ENCODE results near the gene PAQR5.
"Not testable (repeated sequence)": the region's sequence is repeated elsewhere in the genome, so short reads cannot be mapped to it uniquely, and the experiment has no call there.

PAQR5 gene

GRCh38 chr15:69351884-69352283, 53.2 kb downstream of the PAQR5 start:
- DNase-seq, result no peak

- peak; percentile 43 for DNase-seq
Measured at GRCh38 chr15:69357773-69358771, 59.4 kb downstream of the PAQR5 start.

- no peak for DNase-seq
Measured at GRCh38 chr15:69358850-69359249, 60.1 kb downstream of the PAQR5 start.

GRCh38 chr15:69359722-69360121, 61.0 kb downstream of the PAQR5 start:
- DNase-seq, result no peak

- no peak for DNase-seq
Measured at GRCh38 chr15:69360642-69361041, 61.9 kb downstream of the PAQR5 start.

GRCh38 chr15:69367236-69367635, 68.5 kb downstream of the PAQR5 start:
- no peak for DNase-seq

- no peak for DNase-seq
Measured at GRCh38 chr15:69369631-69370030, 70.9 kb downstream of the PAQR5 start.

GRCh38 chr15:69373406-69373805, 74.7 kb downstream of the PAQR5 start:
- DNase-seq, result no peak

GRCh38 chr15:69375151-69375790, 76.6 kb downstream of the PAQR5 start:
- no peak for DNase-seq

GRCh38 chr15:69377216-69377970, 78.7 kb downstream of the PAQR5 start:
- peak; percentile 39 for DNase-seq

- no peak for DNase-seq
Measured at GRCh38 chr15:69380100-69380725, 81.5 kb downstream of the PAQR5 start.

GRCh38 chr15:69380726-69381105, 82.0 kb downstream of the PAQR5 start:
- no peak for DNase-seq

GRCh38 chr15:69382176-69382575, 83.5 kb downstream of the PAQR5 start:
- DNase-seq, result not testable (repeated sequence)

GRCh38 chr15:69384066-69384465, 85.4 kb downstream of the PAQR5 start:
- not testable (repeated sequence) for DNase-seq

- DNase-seq, result no peak
Measured at GRCh38 chr15:69384626-69385598, 86.2 kb downstream of the PAQR5 start.

- DNase-seq, result no peak
Measured at GRCh38 chr15:69385831-69386230, 87.1 kb downstream of the PAQR5 start.

GRCh38 chr15:69386284-69386683, 87.6 kb downstream of the PAQR5 start:
- DNase-seq, result no peak

- no peak for DNase-seq
Measured at GRCh38 chr15:69388260-69388705, 89.6 kb downstream of the PAQR5 start.

- no peak for DNase-seq
Measured at GRCh38 chr15:69389426-69389825, 90.7 kb downstream of the PAQR5 start.

GRCh38 chr15:69390575-69390974, 91.9 kb downstream of the PAQR5 start:
- no peak for DNase-seq

Data from right kidney (tissue), 1 donor.